Pons (tissue), 1 donor: ENCODE data around the gene TIMM50.
"Not testable (repeated sequence)": the region's sequence is repeated elsewhere in the genome, so short reads cannot be mapped to it uniquely, and the experiment has no call there.

Experiments
- DNase-seq: peaks from one replicate; pipeline ENCODE4 v3.0.0-alpha.2; 2016; ENCODE audit warnings: low spot score

The TIMM50 gene

DNA sequence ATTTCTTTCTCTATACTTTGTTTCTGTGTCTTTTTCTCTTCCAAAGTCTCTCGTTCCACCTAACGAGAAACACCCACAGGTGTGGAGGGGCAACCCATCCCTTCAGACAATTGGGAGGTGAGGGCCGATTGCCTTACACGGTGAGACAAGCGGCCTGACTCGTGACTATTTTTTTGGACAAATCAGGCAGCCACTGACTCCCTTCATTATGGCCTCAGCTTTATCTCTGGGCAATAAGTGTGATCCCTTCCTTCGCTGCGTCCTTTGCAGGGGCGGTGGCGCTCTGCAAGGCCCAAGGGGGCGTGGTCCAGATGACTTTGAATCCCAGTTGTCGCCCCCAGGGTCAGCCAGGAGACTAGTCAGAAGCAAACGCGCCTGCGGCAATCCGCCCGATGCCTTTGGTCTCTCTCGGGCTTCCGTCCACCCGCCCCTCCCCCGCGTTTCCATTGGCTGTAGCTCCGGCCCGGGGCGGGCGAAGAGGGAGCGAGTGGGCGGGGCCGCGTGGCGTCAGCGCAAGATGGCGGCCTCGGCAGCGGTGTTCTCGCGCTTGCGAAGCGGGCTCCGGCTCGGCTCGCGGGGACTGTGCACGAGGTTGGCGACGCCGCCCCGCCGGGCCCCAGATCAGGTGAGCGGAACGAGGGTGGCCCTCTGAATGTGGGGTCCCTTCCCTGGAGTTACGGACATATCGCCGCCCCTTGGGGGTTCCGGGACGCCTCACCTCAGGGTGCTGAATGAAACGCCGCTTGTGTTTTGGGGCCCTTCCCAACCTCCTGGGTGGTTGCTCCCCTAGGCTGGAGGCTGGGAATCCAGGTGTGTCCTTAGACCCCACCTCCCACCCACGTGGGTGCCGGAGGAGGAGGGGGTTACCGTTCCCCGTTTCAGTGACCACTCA lies at the start of gene TIMM50:
TIMM50 (plus strand) TSS at position 502 of the 892 bp plus-strand sequence; CDS start at position 518, 16 bp downstream.
- DNase-seq = peak; percentile 88

DNA sequence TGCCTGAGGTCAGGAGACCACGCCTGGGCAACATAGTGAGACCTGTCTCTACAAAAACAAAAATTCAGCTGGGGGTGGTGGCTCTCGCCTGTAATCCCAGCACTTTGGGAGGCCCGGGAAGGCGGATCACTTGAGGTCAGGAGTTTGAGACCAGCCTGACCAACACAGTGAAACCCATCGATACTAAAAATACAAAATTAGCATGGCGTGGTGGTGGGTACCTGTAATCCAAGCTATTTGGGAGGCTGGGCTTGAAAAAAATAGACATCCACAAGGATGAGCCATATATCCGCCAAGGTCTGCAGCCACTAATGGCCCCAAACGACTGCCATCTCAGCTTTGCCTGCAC lies 48.0 kb upstream of the TIMM50 start:
- no peak for DNase-seq

DNA sequence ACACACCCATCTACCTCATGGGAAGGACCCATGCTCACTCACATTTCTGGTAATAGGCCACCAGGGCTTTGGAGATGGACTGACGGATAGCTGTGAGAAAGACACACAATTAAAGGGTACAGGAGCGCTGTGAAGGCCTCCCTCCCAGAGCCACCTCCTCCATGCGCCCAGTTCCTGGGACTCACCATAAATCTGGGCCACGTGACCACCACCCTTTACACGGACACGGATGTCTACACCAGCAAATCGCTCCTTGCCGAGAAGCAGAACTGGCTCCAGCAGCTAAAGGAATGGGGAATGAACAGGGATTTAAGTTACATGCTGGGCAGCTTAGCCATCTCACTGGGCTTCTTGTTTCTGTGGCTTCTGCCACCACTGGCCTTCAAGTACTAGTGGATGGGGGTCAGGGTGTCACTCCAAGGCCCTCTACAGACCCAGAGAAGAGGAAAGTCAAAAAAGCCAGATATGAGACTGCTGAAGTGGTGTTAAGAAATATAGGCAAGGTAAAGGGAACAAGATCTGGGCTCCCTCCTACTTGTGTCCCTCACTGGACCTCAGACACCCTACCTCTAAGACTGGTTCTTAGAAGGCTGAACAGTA lies 47.1 kb upstream of the TIMM50 start:
- DNase-seq = no peak

DNA sequence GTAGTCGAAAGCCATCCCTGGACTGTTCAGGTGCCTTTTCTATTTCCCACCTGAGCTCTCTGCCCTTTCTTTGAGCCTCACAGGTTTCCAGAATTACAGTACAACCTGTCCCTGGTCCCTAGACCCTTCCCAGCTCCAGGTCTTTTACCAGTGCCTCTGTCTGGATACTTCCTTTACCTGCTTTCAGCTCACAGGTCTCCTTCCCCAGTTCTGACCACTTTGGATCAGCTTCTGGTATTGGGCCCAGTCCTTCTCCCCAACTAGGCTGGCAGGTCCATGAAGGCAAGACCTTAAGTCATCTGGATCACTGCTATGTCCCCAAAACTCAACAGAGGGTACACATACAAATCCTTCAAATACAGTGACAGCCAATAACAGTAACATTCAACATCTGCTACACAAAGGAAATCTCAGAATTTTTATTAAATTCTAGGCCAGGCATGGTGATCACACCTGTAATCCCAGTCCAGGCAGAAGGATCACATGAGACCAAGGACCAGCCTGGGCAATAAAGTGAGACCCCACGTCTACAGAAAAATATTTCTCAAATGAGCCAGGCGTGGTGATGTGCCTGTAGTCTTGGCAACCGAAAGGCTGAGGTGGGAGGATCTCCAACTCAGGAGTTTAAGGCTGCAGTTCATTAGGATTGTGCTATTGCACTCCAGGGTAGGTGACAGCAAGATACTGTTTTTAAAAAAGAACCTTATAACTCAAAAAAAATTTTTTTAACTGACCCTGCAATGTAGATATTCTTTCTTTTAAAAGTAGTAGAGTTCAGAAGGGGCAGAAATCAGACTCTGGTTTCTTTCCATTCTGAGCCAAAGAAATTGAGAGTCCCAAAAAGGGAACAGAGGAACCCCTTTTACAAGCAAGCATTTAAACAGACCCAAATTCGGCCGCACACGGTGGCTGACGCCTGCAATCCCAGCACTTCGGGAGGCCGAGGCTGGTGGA lies 46.2 kb upstream of the TIMM50 start:
- DNase-seq = no peak

DNA sequence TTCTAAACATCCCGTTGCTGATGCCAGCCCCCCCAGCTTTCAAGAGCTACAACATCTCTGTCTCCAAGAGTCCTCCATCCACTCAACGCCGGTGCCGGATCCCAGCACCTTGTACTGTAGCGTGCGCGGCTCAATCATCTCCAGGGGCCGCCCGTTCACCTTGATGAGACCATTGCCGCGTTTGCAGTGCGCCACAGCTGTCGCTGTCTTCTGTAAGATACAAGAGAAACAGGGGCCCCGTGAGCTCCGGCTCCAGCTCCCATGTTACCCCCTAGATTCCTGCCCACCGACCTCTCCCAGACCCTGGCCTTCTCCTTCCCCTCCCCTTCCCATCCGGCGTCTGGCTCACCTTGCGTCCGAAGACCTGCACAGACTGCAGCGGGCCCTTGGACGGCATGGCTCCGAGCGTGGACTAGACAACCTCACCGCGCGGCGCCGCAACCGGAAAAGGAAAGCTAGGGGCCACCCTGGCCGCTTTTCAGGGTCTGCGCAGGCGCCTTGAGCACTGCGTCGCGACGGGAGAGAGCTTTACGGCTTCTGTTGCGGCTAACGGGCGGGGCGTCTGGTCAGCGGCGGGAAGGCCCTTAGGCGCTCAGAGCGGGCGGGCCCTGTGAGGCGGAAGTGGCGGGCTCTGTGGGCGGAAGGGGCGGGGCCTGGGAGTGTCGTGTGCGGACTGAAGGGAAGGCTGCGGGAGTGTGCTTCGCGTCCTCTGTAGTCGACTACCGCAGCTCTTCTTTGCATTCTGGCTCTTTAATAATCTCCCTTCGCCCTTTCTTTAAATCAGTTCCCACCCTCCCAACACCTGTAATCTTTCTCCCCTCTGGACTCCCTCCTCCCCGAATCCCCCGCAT lies 44.9 kb upstream of the TIMM50 start, which contains the start of gene RPS16:
RPS16 (minus strand) TSS at position 451 of the 851 bp plus-strand sequence; CDS start at position 397, 54 bp downstream.
- peak; percentile 97 for DNase-seq

DNA sequence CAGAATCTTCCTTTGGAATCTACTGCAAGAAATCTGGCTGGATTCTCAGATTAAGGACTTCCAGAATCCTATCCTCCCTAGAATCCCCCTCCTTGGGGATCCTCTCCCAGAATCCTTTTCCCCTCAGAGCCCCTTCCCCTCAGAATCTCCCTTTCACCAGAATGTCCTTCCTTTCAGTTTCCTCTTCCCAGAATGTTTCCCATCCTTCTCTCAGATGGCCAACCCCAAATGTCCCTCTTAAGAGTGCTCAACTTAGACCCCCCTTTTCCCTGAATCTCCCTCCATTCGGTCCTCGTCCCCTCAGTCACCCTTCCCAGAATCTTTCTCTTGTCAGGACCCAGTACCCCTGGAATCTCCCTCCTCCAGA lies 44.3 kb upstream of the TIMM50 start:
- no peak for DNase-seq

DNA sequence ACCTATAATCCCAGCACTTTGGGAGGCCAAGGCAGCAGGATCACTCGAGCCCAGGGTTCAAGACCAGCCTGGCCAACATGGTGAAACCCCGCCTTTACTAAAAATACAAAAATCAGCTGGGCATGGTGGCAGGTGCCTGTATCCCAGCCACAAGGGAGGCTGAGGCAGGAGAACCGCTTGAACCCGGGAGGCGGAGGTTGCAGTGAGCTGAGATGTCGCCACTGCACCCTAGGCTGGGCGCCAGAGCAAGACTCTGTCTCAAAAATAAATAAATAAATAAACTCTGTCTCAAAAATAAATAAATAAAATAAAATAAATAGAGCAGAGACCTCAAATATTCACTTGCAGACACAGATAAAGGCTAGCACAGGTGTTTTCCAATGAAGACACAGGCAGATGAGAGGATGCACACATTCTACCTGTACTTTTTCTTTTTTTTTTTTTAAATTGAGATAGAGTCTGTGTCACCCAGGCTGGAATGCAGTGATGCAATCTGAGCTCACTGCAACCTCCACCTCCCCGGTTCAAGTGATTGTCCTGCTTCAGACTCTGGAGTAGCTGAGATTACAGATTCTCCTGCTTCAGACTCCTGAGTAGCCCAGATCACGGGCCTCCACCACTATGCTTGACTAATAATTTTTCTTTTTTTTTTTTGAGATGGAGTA lies 42.2 kb upstream of the TIMM50 start:
- DNase-seq = no peak

DNA sequence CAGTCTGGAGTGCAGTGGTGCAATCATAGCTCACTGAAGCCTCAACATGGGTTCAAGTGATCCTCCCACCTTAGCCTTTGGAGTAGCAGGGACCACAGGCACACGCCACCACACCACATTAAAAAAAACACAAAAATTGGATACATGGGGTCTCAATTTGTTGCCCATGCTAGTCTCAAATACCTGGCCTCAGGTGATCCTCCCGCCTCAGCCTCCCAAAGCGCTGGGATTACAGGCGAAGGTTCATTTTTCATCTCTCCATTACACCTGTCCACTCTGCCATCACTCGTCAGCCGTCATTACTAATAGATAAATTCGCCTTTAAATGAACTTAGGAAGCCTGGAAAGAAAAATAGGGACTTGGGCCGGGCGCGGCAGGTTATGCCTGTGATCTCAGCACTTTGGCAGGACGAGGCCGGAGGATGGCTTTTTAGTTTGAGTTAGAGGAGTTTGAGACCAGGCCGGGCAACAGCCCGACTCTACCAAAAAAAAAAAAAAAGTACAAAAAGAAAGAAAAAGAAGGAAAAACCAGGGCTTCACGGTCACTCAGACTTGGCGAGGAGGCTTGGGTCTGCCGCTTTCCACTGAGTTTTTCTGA lies 35.9 kb upstream of the TIMM50 start:
- DNase-seq = no peak

DNA sequence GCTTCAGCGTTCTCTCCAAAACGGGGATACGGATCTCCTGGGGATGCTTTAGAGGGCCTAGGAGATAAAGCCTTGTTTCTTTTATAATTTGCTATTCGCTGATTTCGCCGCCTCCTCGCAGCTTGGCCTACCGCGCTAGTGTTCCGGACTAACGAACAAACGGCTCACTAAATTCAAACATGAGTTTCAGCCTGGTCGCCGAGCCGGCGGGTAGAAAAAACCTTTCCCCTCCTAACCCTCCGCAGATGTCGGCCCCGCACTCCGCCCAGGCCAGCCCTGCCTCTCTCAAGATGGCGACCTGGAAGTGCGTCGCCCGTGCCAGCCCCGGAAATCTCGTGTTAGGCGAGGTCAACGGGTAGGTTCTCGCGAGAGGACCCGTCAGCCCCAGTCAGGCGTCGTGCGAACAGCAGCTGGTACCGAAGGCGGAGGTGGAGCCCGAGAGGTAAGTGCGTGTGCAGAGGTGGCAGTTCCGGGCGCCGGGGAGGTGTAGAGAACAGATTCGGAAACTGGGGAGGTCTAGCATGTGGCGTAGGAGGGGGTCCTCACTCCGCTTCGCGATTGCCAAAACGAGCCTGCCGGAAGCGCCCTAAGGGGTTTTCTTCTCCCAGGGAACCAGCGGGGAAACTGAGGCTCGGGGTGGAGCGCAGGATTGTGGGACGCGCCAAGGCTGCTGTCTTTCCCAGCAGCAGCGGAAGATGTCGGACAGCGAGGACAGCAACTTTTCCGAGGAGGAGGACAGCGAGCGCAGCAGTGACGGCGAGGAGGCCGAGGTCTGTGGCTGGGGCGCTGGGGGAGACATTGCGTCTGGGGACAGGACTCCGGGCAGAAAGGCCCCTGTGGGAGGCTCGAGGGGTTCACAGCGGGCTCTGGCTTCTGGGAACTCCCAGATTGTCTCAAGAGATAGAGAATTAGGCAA lies 35.2 kb upstream of the TIMM50 start, which contains the start of gene SUPT5H:
SUPT5H (plus strand) TSS at position 387 of the 916 bp plus-strand sequence; CDS start at position 696, 309 bp downstream.
- peak; percentile 94 for DNase-seq

DNA sequence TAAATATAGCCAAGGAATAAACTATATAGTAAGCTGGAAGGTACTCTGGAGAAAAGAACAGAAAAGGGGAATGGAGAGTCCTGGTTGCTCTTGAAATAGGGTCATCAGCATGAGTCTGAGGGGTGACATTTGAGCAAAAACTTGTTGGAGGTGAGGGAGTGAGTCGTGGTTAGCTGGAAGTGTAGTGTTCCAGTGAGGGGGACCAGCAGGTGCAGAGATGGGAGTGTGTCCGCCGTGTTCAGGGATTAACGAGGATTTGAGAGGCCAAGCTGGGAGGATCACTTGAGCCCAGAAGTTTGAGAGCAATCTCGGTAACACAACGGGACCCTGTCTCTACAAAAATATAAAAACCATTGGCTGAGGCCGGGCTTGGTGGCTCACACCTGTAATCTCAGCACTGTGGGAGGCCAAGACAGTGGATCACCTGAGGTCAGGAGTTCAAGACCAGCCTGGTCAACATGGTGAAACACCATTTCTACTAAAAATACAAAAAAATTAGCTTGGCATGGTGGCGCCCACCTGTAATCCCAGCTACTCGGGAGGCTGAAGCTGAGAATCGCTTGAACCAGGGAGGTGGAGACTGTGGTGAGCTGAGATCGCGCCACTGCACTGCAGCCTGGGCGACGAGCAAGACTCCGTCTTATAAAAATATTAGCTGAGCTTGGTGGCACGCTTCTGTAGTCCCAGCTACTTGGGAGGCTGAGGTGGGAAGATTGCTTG lies 34.1 kb upstream of the TIMM50 start:
- DNase-seq = no peak

DNA sequence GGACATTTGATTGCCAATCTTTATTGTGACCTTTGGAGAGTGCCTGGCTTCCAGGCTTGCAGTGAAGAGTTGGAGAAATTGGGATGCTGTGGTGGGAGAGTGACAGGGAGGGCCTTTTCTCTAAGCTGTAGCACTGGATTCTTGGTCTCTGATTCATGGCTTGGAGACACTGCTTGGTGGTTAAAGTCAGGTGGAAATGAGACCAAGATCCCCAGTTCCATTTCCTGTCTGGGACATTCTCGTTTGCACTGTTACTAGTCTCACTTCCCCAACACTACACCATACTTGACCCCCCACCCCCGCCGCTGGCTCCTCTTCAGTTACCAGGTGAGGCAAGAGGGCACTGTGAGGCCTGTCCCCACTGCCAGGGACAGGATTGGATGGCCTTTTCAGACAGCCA lies 32.4 kb upstream of the TIMM50 start:
- no peak for DNase-seq

DNA sequence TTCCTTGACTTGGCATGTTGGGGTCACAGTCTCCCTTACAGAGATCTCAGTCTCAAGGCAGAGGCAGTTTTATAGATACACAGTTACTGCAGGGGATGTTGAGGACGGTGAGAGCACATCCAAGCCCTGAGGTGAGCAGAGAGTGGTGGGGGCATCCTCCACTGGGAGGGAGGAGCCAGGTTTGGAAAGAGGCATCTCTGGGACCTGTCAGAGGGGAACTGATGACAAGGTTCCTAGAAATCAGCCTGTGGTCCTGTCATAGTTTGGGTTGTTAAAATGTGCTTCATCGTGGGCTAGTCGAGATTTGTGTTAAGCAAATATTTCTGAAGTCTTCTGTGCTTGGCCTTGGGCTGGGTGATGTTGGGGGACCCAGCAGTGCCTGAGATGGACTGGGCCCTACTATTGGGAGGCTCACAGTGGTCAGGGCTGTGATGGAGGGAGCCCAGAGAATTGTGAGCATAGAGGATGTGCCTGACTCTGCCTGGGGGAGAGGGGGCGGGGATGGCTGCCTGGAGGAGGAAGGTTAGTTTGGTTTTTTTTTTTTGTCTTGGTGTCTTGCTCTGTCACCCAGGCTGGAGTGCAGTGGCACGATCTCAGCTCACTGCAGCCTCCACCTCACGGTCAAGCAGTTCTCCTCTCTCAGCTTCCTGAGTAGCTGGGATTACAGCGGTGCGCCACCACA lies 31.4 kb upstream of the TIMM50 start:
- no peak for DNase-seq

DNA sequence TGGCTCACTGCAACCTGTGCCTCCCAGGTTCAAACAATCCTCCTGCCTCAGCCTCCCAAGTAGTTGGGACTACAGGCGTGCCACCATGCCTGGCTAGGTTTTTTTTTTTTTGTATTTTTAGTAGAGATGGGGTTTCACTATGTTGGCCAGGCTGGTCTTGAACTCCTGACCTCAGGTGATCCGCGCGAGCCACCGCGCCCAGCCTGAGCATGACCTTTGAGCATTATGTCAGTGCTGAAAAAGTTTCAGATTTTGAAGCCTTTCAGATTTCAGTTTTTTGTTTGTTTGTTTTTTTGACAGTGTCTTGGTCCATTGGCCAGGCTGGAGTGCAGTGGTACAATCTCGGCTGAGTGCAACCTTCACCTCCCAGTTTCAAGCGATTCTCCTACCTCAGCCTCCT lies 29.4 kb upstream of the TIMM50 start:
- DNase-seq = not testable (repeated sequence)

DNA sequence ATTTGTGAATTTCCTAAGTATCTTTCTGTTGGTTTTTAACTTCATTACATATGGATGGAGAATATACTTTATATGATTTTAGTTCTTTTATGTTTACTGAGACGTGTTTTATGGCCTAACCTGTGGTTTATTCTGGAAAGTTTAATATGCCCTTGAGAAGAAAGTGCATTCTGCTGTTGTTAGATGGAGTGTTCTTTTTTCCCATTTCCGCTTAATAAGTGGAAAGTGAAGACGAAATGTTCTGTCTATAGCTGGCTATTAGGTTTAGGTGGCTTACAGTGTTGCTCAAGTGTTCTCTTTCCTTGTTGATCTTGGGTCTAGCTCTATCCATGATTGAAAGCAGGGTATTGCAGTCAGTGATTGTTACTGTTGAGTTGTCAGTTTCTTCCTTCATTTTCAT lies 17.2 kb upstream of the TIMM50 start:
- DNase-seq = no peak

DNA sequence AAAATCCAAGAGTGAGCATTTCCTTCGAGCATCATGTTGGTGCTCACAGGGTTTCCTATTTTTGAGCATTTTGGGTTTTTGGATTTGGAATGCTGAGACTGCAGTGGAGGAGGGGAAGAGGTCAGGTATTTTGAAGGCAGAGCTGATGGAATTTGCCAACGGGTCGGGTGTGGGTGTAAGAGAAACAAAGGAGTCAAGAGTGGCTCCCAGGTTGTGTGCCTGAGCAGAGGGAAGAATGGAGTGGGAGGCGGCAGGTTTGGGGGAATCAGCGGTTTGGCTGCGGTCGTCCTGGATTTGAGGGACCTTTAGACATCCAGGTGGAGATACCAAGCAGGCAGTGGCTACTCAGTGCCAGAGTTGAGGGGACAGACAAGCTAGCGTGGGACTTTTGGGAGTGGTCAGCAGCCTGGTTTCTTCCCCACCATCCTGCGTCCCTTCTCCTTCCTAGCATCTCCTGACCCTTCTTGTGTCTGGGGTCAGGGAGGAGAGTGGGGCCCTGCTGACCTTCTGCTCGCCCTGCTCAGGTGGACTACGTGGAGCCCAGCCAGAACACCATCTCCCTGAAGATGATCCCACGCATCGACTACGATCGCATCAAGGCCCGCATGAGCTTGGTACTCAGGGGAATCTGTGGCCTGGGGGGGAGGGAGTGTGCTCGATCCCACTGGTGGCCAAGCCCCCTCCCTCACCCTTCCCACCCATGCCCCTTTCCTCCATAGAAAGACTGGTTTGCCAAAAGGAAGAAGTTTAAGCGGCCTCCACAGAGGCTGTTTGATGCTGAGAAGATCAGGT lies 14.5 kb upstream of the TIMM50 start:
- no peak for DNase-seq

DNA sequence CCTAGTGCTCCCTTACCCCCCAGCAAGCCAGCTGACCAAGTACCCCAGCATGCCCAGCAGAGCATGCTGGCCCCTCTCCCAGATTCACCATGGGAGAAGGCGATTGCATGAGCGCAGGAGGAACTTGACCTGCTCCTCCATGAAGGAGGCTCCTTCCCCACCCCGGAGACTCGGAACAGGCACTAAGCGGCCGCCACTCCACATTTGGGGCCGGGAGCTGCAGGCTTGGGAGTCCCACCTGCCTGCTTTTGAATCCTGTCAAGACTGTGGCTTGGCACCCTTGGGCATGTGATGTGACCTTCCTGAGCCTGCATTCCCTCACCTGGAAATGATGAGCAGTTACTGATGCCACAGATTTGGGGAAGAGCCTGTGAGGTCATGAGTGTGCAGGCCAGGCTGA lies 12.7 kb upstream of the TIMM50 start:
- no peak for DNase-seq

DNA sequence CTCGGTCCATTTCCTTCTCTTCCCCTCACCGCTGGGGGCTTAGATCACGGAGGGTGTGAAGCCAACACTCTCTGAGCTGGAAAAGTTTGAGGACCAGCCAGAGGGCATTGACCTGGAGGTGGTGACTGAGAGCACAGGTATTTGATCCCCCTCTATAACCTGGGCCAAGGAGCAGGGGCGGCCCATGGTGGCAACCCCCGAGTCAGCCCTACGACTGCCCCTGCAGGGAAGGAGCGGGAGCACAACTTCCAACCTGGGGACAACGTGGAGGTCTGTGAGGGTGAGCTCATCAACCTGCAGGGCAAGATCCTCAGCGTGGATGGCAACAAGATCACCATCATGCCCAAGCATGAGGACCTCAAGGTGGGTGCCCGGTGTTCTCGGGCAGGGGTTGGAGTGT lies 11.6 kb upstream of the TIMM50 start:
- no peak for DNase-seq
